BE2C (cell line): Measurements from ENCODE around the gene MAEA.

ENCODE experiments used
- DNase-seq: peaks from one replicate; pipeline ENCODE4 v3.0.0-alpha.2; 2020
- H3K27me3 ChIP-seq: fragments of 250-450 bp; sonication (Bioruptor Pico); 2 replicates; pipeline ENCODE4 v1.5.1; 2020; ENCODE audit warnings: mild to moderate bottlenecking
- H3K36me3 ChIP-seq: fragments of 250-450 bp; sonication (Bioruptor Pico); 2 replicates; pipeline ENCODE4 v1.5.1; 2020; ENCODE audit warnings: mild to moderate bottlenecking
- H3K4me1 ChIP-seq: fragments of 250-450 bp; sonication (Bioruptor Pico); 2 replicates; pipeline ENCODE4 v1.5.1; 2020
- H3K4me3 ChIP-seq: 2 replicates; pipeline ENCODE4 v1.5.1; 2011; ENCODE audit warnings: low read depth, low read length
- H3K9me3 ChIP-seq: fragments of 250-450 bp; sonication (Bioruptor Pico); 2 replicates; pipeline ENCODE4 v1.5.1; 2020
- CTCF ChIP-seq: IDR thresholded peaks from 2 replicates; pipeline ENCODE4 v1.5.1; 2012; ENCODE audit warnings: mild to moderate bottlenecking, low read depth, low read length

The MAEA gene

GRCh38 chr4:1346781-1347409 is 57.2 kb downstream of the MAEA start, which contains the start of gene UVSSA:
UVSSA (plus strand) TSS chr4:1347208; CDS start chr4:1348092, 884 bp downstream.
- Histone ChIP-seq H3K9me3 (no peaks in the 10 kb centered on the region), H3K27me3 (no peaks in the 10 kb centered on the region), H3K4me3 (peak within 1 kb of the TSS; percentile 79), H3K4me1 (no peaks in the 10 kb centered on the region), H3K36me3 (no peaks in the 10 kb centered on the region)
- DNase-seq: peak; percentile 100
- no peak for TF ChIP-seq CTCF

DNA sequence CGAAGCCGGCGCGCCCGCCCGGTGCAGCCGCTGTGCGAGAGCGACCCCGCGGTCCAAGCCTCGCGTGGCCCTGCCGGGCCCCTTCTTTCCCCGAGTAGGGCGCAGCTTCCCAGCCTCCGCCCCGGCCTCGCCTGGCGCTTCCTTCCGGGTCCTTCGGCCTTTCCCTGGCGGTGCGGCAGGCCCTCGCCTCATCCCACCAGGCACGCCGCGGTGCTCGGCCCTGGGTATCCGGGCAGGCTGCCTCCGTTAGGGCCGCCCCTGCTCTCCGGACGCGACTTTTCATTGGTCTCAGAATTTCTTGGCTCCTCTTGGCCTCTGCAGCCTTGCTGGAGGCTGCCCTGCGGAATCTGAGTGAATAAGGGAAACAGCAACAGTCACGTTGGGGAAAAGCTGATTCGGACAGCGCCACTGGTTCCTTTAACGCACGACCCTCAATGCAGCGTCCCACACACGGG is 57.7 kb downstream of the MAEA start:
- Histone ChIP-seq H3K4me3 (peak overlapping the region; percentile 72), H3K27me3 (no peaks in the 10 kb centered on the region), H3K9me3 (no peaks in the 10 kb centered on the region), H3K4me1 (no peaks in the 10 kb centered on the region), H3K36me3 (no peaks in the 10 kb centered on the region)
- TF ChIP-seq CTCF: no peak
- peak; percentile 73 for DNase-seq

DNA sequence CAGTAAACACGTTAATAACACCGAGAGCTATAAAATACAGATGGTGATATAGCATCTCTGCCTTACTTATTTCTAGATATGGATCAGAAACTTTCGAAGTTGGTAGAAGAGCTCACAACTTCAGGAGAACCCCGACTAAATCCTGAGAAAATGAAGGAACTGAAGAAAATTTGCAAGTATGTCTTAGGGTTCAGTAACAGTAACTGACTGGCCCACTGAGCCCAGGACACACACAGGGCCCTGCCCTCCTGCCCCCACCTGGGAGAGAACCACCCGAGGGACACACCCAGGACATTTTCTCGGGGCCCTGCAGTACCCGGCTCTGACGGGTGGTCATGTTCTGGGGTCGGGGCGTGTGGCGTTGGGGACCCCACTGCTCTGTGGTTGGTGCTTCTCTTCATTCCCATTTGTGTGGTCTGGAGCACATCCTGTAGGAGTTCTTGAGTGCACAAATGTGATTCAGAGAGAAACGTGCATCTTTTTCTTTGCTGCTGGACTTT is 58.4 kb downstream of the MAEA start:
- no peaks in the 10 kb centered on the region for H3K4me1 ChIP-seq
- H3K4me3 ChIP-seq: peak overlapping the region; percentile 72
- no peaks in the 10 kb centered on the region for H3K36me3 ChIP-seq
- DNase-seq: no peak
- H3K9me3 ChIP-seq: no peaks in the 10 kb centered on the region
- H3K27me3 ChIP-seq: no peaks in the 10 kb centered on the region
- TF ChIP-seq CTCF: no peak

- Histone ChIP-seq H3K4me3 (no peak overlapping the region), H3K36me3 (no peaks in the 10 kb centered on the region), H3K9me3 (no peaks in the 10 kb centered on the region), H3K27me3 (no peaks in the 10 kb centered on the region), H3K4me1 (no peaks in the 10 kb centered on the region)
- no peak for TF ChIP-seq CTCF
- no peak for DNase-seq
Measured at GRCh38 chr4:1348746-1349145, 59.1 kb downstream of the MAEA start.

GRCh38 chr4:1349359-1350168 is 59.9 kb downstream of the MAEA start:
- DNase-seq: no peak
- H3K9me3 ChIP-seq: no peaks in the 10 kb centered on the region
- no peak for TF ChIP-seq CTCF
- no peaks in the 10 kb centered on the region for H3K27me3 ChIP-seq
- H3K36me3 ChIP-seq: no peaks in the 10 kb centered on the region
- no peaks in the 10 kb centered on the region for H3K4me1 ChIP-seq
- H3K4me3 ChIP-seq: no peak overlapping the region

DNA sequence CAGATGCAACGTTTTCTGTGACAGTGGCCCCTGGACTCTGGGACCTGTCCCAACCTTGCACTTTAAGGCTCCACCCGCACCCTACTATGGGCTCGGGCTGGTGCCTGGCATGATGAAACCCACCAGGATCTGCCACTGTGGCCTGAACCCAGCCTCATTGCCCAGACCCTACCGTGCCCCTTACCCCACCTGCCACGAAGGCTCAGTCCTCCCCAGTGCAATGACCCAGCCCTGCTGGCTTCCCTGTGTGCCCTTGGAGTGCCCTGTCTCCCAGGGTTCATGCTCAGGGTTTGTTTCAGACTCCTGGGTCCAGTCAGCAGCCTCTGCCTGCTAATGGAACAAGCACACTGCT is 60.5 kb downstream of the MAEA start:
- Histone ChIP-seq H3K36me3 (no peaks in the 10 kb centered on the region), H3K27me3 (no peaks in the 10 kb centered on the region), H3K4me3 (no peak overlapping the region), H3K4me1 (no peaks in the 10 kb centered on the region), H3K9me3 (no peaks in the 10 kb centered on the region)
- DNase-seq: no peak
- no peak for TF ChIP-seq CTCF
